ENCODE measurements around the gene PFN3.
"Not testable (repeated sequence)": the region's sequence is repeated elsewhere in the genome, so short reads cannot be mapped to it uniquely, and the experiment has no call there.

PFN3 gene

GRCh38 chr5:177425196-177425800, 24.8 kb upstream of the PFN3 start:
- no peak for DNase-seq (ENCODE audit: low read depth)

- DNase-seq (ENCODE audit: low read depth): no peak
These were observed 23.2 kb upstream of the PFN3 start for GRCh38 chr5:177423671-177424070.

GRCh38 chr5:177421062-177421798, 20.8 kb upstream of the PFN3 start:
- no peak for DNase-seq (ENCODE audit: low read depth)

- not testable (repeated sequence) for DNase-seq (ENCODE audit: low read depth)
These were observed 20.0 kb upstream of the PFN3 start for GRCh38 chr5:177420472-177420871.

- DNase-seq (ENCODE audit: low read depth): peak; percentile 58
These were observed 18.6 kb upstream of the PFN3 start for GRCh38 chr5:177419046-177419445.

GRCh38 chr5:177417081-177417480, 16.6 kb upstream of the PFN3 start:
- not testable (repeated sequence) for DNase-seq (ENCODE audit: low read depth)

- no peak for DNase-seq (ENCODE audit: low read depth)
These were observed 14.0 kb upstream of the PFN3 start for GRCh38 chr5:177414481-177414880.

GRCh38 chr5:177412603-177413233, 12.3 kb upstream of the PFN3 start:
- no peak for DNase-seq (ENCODE audit: low read depth)

GRCh38 chr5:177410575-177410974, 10.1 kb upstream of the PFN3 start:
- DNase-seq (ENCODE audit: low read depth): no peak

GRCh38 chr5:177409043-177409801, 8.8 kb upstream of the PFN3 start, which contains the start of gene F12:
F12 (minus strand) TSS chr5:177409564; CDS start chr5:177409527, 37 bp downstream.
- DNase-seq (ENCODE audit: low read depth): no peak

GRCh38 chr5:177405805-177406204, 5.3 kb upstream of the PFN3 start:
- DNase-seq (ENCODE audit: low read depth): no peak

GRCh38 chr5:177405312-177405711, 4.9 kb upstream of the PFN3 start:
- no peak for DNase-seq (ENCODE audit: low read depth)

GRCh38 chr5:177404641-177405179, 4.2 kb upstream of the PFN3 start:
- no peak for DNase-seq (ENCODE audit: low read depth)

- DNase-seq (ENCODE audit: low read depth): peak; percentile 74
These were observed 3.6 kb upstream of the PFN3 start for GRCh38 chr5:177403792-177404640.

- peak; percentile 35 for DNase-seq (ENCODE audit: low read depth)
These were observed 2.8 kb upstream of the PFN3 start for GRCh38 chr5:177403102-177403791.

GRCh38 chr5:177402271-177403043, 2.0 kb upstream of the PFN3 start:
- peak; percentile 63 for DNase-seq (ENCODE audit: low read depth)

GRCh38 chr5:177397875-177398390, 2.5 kb downstream of the PFN3 start:
- no peak for DNase-seq (ENCODE audit: low read depth)

GRCh38 chr5:177396807-177397206, 3.7 kb downstream of the PFN3 start:
- DNase-seq (ENCODE audit: low read depth): no peak

GRCh38 chr5:177396078-177396477, 4.4 kb downstream of the PFN3 start:
- DNase-seq (ENCODE audit: low read depth): no peak

- DNase-seq (ENCODE audit: low read depth): no peak
These were observed 6.5 kb downstream of the PFN3 start for GRCh38 chr5:177393990-177394389.
